ENCODE results near the gene GPR37L1.

GPR37L1 gene

GRCh38 chr1:202122639-202123335, at the start of gene GPR37L1:
TSS of gene GPR37L1 (plus strand) at chr1:202122917. CDS start at chr1:202122964, 47 bp downstream.
- DNase-seq (ENCODE audit: extremely low spot score, insufficient read length, low read depth) (no peak), FAIRE-seq (no peak)

GRCh38 chr1:202073206-202073605, 49.5 kb upstream of the GPR37L1 start:
- DNase-seq (ENCODE audit: extremely low spot score, insufficient read length, low read depth), result no peak
- no peak for FAIRE-seq

- DNase-seq (ENCODE audit: extremely low spot score, insufficient read length, low read depth), result no peak
- no peak for FAIRE-seq
Observed at GRCh38 chr1:202074985-202075384, 47.7 kb upstream of the GPR37L1 start.

GRCh38 chr1:202075389-202075788, 47.3 kb upstream of the GPR37L1 start:
- FAIRE-seq (no peak), DNase-seq (ENCODE audit: extremely low spot score, insufficient read length, low read depth) (no peak)

- no peak for DNase-seq (ENCODE audit: extremely low spot score, insufficient read length, low read depth)
- FAIRE-seq, result no peak
Observed at GRCh38 chr1:202076050-202076511, 46.6 kb upstream of the GPR37L1 start.

- FAIRE-seq, result no peak
- no peak for DNase-seq (ENCODE audit: extremely low spot score, insufficient read length, low read depth)
Observed at GRCh38 chr1:202078241-202078640, 44.5 kb upstream of the GPR37L1 start.

- FAIRE-seq (no peak), DNase-seq (ENCODE audit: extremely low spot score, insufficient read length, low read depth) (no peak)
Observed at GRCh38 chr1:202081992-202082391, 40.7 kb upstream of the GPR37L1 start.

GRCh38 chr1:202084791-202085681, 37.7 kb upstream of the GPR37L1 start:
- FAIRE-seq, result no peak

GRCh38 chr1:202085682-202086373, 36.9 kb upstream of the GPR37L1 start:
- no peak for DNase-seq (ENCODE audit: extremely low spot score, insufficient read length, low read depth)
- FAIRE-seq, result no peak

More at GRCh38 chr1:202084791-202085681, 37.7 kb upstream of the GPR37L1 start:
- DNase-seq (ENCODE audit: extremely low spot score, insufficient read length, low read depth), result no peak

- DNase-seq (ENCODE audit: extremely low spot score, insufficient read length, low read depth) (no peak), FAIRE-seq (no peak)
Observed at GRCh38 chr1:202086579-202087350, 36.0 kb upstream of the GPR37L1 start.

GRCh38 chr1:202088206-202088605, 34.5 kb upstream of the GPR37L1 start:
- DNase-seq (ENCODE audit: extremely low spot score, insufficient read length, low read depth), result no peak
- no peak for FAIRE-seq

GRCh38 chr1:202090994-202091393, 31.7 kb upstream of the GPR37L1 start:
- DNase-seq (ENCODE audit: extremely low spot score, insufficient read length, low read depth), result no peak
- no peak for FAIRE-seq

GRCh38 chr1:202093858-202094257, 28.9 kb upstream of the GPR37L1 start:
- no peak for FAIRE-seq
- no peak for DNase-seq (ENCODE audit: extremely low spot score, insufficient read length, low read depth)

GRCh38 chr1:202101184-202101583, 21.5 kb upstream of the GPR37L1 start:
- DNase-seq (ENCODE audit: extremely low spot score, insufficient read length, low read depth), result no peak
- no peak for FAIRE-seq

- FAIRE-seq, result no peak
- no peak for DNase-seq (ENCODE audit: extremely low spot score, insufficient read length, low read depth)
Observed at GRCh38 chr1:202104073-202104472, 18.6 kb upstream of the GPR37L1 start.

GRCh38 chr1:202105571-202106339, 17.0 kb upstream of the GPR37L1 start:
- FAIRE-seq (no peak), DNase-seq (ENCODE audit: extremely low spot score, insufficient read length, low read depth) (no peak)

- no peak for DNase-seq (ENCODE audit: extremely low spot score, insufficient read length, low read depth)
- FAIRE-seq, result no peak
Observed at GRCh38 chr1:202106340-202107254, 16.1 kb upstream of the GPR37L1 start.

GRCh38 chr1:202107321-202107761, 15.4 kb upstream of the GPR37L1 start:
- FAIRE-seq (no peak), DNase-seq (ENCODE audit: extremely low spot score, insufficient read length, low read depth) (no peak)

Data from GM18507 (cell line).